ENCODE results near the gene PSAPL1.

PSAPL1 gene

DNA sequence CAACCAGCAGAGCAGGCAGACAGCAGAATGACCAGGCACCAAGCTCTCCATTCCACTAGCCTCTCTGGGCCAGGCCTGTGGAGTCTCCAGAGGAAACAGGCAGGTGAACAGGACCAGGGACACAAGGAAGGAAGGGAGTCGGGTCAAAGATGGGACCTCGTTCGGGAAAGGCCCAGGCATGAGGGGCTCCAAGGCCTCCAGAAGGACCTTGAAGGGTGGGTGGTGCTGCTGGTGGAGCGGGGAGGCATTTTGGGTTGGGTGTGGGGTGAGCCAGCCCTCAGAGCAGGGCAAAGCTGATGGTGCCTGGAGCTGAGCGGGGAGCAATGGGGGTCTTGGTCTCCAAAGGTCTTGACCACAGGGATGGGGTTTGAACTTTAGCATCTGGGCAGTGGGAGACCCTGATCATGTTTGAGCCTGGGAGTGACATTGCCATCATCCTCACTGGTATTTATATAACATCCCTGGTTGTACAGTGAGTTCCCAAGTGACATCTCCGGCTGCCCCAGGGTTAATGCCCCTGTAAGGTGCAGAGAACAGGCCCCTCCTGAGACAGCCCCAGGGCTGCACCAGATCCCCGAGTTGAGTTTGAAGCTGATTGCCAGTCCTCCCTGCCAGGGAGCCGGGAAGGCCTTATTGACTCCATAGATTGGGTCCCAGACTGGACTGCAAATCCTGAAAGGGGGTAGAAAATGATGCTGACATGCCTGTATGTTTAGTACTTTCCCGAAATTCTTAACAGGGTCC, 52.7 kb downstream of the PSAPL1 start:
- DNase-seq (ENCODE audit: low spot score): no peak

DNA sequence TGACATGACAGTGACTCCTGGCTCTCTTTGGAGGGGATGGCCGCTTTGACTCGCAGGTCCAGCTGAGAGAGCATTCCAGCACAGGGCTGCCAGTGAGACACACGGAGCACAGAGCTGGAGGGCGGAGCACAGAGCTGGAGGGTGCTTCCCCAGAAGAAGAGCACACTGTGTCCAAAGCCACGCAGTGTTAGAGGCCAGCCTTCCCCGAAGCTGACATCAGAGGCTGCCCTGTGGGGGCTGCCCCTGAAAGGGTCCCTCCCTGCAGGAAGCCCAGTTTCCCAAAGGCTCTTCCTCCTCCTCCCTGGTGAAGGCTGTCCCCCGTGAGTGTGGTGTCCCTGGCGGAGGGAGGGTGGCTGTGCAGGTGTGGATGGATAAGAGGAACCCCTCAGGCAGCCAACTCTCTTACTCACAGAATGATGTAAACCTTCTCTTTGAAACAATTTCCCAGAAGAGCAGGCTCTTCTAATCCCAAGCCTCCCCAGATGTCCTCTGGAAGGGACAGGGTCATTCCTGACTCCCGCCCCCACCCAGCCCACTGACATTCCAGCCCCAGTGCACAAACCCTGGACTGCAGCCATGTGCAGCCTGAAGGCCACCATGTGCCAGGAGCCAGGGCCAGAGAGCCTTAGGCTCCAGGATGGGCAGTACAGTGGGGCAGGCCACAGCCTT, 53.4 kb downstream of the PSAPL1 start:
- DNase-seq (ENCODE audit: low spot score): no peak
